DMS79 treated with DMSO at 0.1 percent for 48 hours (cell line): ENCODE results near the gene CHRDL2.

Experiments
- DNase-seq: peaks from one replicate; lab custom pipeline; 2025; lab: John Stamatoyannopoulos, UW

The CHRDL2 gene

GRCh38 chr11:74684661-74685060, 46.6 kb downstream of the CHRDL2 start:
- DNase-seq: no peak

- no peak for DNase-seq
These were observed 47.2 kb downstream of the CHRDL2 start for GRCh38 chr11:74683941-74684481.

GRCh38 chr11:74683279-74683871, 47.9 kb downstream of the CHRDL2 start:
- DNase-seq: no peak

- DNase-seq: no peak
These were observed 48.4 kb downstream of the CHRDL2 start for GRCh38 chr11:74682731-74683278.

- no peak for DNase-seq
These were observed 49.3 kb downstream of the CHRDL2 start for GRCh38 chr11:74681686-74682651.

GRCh38 chr11:74680703-74681531, 50.3 kb downstream of the CHRDL2 start:
- DNase-seq: no peak

GRCh38 chr11:74680035-74680671, 51.1 kb downstream of the CHRDL2 start:
- no peak for DNase-seq

- no peak for DNase-seq
These were observed 51.7 kb downstream of the CHRDL2 start for GRCh38 chr11:74679513-74679865.

- no peak for DNase-seq
These were observed 52.4 kb downstream of the CHRDL2 start for GRCh38 chr11:74678591-74679512.

- no peak for DNase-seq
These were observed 53.2 kb downstream of the CHRDL2 start for GRCh38 chr11:74678041-74678440.

- no peak for DNase-seq
These were observed 54.1 kb downstream of the CHRDL2 start for GRCh38 chr11:74677131-74677530.

GRCh38 chr11:74676596-74676995, 54.6 kb downstream of the CHRDL2 start:
- DNase-seq: no peak

- DNase-seq: no peak
These were observed 55.5 kb downstream of the CHRDL2 start for GRCh38 chr11:74675761-74676160.

- DNase-seq: no peak
These were observed 57.4 kb downstream of the CHRDL2 start for GRCh38 chr11:74673693-74674360.

- DNase-seq: peak; percentile 30
These were observed 58.1 kb downstream of the CHRDL2 start for GRCh38 chr11:74672956-74673692.

GRCh38 chr11:74672332-74672955, 58.8 kb downstream of the CHRDL2 start:
- DNase-seq: no peak

- DNase-seq: no peak
These were observed 59.6 kb downstream of the CHRDL2 start for GRCh38 chr11:74671520-74672196.

GRCh38 chr11:74670171-74670570, 61.1 kb downstream of the CHRDL2 start:
- DNase-seq: no peak
